Activated naive CD4-positive, alpha-beta T cell treated with anti-CD3 and anti-CD28 coated beads, Interleukin-2, amount 50 U/mL, for 72 hours (primary cell): Measurements from ENCODE around the gene ADH6. TPM values are rescaled to one million over a fixed set of nuclear protein-coding genes. Genes with fewer than 3 reads are reported as not detected.
"Not testable (repeated sequence)": the region's sequence is repeated elsewhere in the genome, so short reads cannot be mapped to it uniquely, and the experiment has no call there.

Source experiments
- ATAC-seq, 2 donors: fragments of 150-1000 bp; cut with Tn5 transposase; 2 replicates each; pipeline ENCODE4 v1.10.0; 2021; ENCODE audit warnings: mild to moderate bottlenecking in 2 of 2, moderate library complexity in 2 of 2
- DNase-seq, 2 donors: peaks; one replicate each; pipeline ENCODE4 v3.0.0; 2021 to 2022; ENCODE audit warnings: low spot score in 2 of 2
- H3K27ac Mint-ChIP-seq, 2 donors: one replicate each; pipeline ENCODE4 v1.8.0; 2022; ENCODE audit warnings: mild to moderate bottlenecking in 2 of 2, mixed read lengths in 2 of 2
- H3K36me3 Mint-ChIP-seq, 2 donors: one replicate each; pipeline ENCODE4 v1.8.0; 2022; ENCODE audit warnings: mixed read lengths in 2 of 2
- H3K9me3 Mint-ChIP-seq, 2 donors: one replicate each; pipeline ENCODE4 v1.8.0; 2022; ENCODE audit warnings: mixed read lengths in 2 of 2
- total RNA-seq, 2 donors: library from RNA; stranded (reverse); gene quantifications; one replicate each; pipeline ENCODE4 v1.2.3, GENCODE V29; 2022

ADH6 gene
- total RNA-seq, 2 donors from 2014 or later: not detected

- Mint-ChIP-seq H3K27ac (no peak overlapping the region), H3K9me3 (no peaks in the 10 kb centered on the region), H3K36me3 (no peaks in the 10 kb centered on the region)
- ATAC-seq: no peak
- no peak for DNase-seq
Measured at GRCh38 chr4:99205153-99205979, 13.7 kb downstream of the ADH6 start.

- Mint-ChIP-seq H3K27ac (no peak overlapping the region), H3K36me3 (no peaks in the 10 kb centered on the region), H3K9me3 (peaks cover 0 to 4% of the 10 kb centered on the region in 2 donors)
- DNase-seq (no peak), ATAC-seq (no peak)
Measured at GRCh38 chr4:99202536-99202935, 16.5 kb downstream of the ADH6 start.

- DNase-seq (no peak), ATAC-seq (no peak)
- H3K9me3 Mint-ChIP-seq: peaks cover 0 to 4% of the 10 kb centered on the region in 2 donors
- no peaks in the 10 kb centered on the region for H3K36me3 Mint-ChIP-seq
- no peak overlapping the region for H3K27ac Mint-ChIP-seq
Measured at GRCh38 chr4:99202094-99202493, 17.0 kb downstream of the ADH6 start.

DNA sequence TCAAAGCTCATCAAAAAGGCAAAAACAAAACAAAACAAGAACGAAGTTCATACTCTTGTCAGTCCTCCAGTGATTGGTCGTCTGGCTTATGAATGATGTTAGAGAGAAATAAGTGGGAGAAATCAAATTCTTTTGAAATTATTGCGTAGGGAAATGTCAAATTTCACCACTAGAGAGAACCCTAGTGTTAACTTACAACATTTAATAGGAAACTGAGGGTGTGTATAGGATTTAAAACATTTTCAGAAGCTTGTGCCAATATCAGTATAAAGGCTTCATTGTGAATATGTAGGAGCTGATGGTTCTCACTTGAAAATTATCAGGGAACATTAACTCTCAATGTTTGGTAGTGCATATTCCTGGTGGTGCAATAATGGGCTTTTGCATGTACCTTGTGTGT lies 17.4 kb downstream of the ADH6 start:
- H3K27ac Mint-ChIP-seq: no peak overlapping the region
- ATAC-seq: no peak
- H3K9me3 Mint-ChIP-seq: peaks cover 0 to 4% of the 10 kb centered on the region in 2 donors
- no peak for DNase-seq
- no peaks in the 10 kb centered on the region for H3K36me3 Mint-ChIP-seq

DNA sequence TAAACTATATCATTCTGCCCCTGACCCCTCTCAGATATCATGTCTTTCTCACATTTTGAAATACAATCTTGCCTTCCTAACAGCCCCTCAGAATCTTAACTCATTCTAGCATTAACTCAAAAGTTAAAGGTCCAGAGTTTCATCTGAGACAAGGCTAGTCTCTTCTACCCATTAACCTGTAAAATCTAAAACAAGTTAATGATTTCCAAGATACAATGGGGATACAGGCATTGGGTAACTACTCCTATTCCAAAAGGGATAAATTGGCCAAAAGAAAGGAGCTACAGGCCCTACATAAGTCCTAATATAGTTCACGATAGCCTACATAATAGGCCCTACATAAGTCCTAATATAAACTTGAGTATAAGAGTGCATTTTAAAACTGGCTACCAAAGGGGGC lies 18.9 kb downstream of the ADH6 start:
- no peak for ATAC-seq
- peaks cover 0 to 4% of the 10 kb centered on the region in 2 donors for H3K9me3 Mint-ChIP-seq

DNA sequence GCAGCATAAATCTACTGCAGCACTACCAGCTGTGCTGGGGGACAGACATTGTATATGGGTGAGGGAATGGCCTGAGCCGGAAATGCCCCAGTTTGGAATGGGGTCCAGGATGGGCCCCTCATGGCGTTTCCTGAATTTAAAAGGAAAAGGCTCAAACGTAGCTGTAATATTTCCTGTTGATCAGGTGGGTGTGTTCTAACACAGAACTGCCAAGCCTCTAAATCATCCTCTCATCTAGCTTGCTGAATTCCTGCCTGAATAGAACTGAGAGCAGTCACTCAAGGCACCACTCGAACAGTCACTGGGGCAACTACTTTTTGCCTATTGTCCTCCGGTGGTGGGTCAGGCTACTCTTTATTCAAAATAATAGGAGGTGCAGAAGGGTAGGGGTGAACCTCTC lies 28.7 kb downstream of the ADH6 start:
- DNase-seq (no peak), ATAC-seq (no peak)
- H3K36me3 Mint-ChIP-seq: peaks cover 10 to 42% of the 10 kb centered on the region in 2 donors
- H3K27ac Mint-ChIP-seq: no peak overlapping the region
- peaks cover 17 to 33% of the 10 kb centered on the region in 2 donors for H3K9me3 Mint-ChIP-seq

More for the DNA sequence above, 18.9 kb downstream of the ADH6 start:
- Mint-ChIP-seq H3K27ac (no peak overlapping the region), H3K36me3 (no peaks in the 10 kb centered on the region)
- no peak for DNase-seq

DNA sequence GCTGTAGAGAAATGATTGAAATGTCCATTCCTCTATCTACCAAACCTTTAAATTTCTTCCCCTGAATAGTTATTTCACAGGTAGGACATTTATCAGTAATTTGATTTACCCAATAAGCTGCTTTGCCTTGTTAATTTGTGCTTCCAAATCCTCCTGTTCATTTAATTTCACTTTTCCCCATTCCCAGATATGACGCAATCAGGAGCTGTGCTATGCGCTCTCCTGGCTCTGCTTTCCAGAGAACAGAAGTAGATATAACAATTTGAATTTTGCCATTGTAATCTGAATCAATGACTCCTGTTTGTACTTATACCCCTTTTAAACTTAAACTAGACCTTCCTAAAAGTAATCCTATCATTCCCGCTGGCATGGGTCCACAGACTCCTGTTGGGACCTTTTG lies 29.1 kb downstream of the ADH6 start:
- not testable (repeated sequence) for H3K27ac Mint-ChIP-seq, DNase-seq, ATAC-seq

DNA sequence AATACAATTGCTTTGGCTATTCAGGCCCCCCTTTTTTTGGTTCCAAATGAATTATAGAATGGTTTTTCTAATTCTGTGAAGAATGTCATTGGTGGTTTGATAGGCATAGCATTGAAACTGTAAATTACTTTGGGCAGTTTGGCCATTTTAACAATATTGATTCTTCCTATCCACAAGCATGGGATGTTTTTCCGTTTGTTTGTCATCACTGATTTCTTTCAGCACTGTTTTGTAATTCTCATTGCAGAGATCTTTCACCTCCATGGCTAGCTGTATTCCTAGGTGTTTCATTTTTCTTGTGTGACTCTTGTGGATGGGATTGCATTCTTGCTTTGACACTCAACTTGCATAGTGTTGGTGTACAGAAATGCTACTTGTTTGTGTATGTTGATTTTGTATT lies 33.0 kb downstream of the ADH6 start:
- peaks cover 21 to 29% of the 10 kb centered on the region in 2 donors for H3K9me3 Mint-ChIP-seq
- H3K27ac Mint-ChIP-seq: no peak overlapping the region
- ATAC-seq (no peak), DNase-seq (no peak)
- H3K36me3 Mint-ChIP-seq: peaks cover 10 to 44% of the 10 kb centered on the region in 2 donors

More for the DNA sequence above, 29.1 kb downstream of the ADH6 start:
- peaks cover 10 to 47% of the 10 kb centered on the region in 2 donors for H3K36me3 Mint-ChIP-seq
- H3K9me3 Mint-ChIP-seq: peaks cover 17 to 35% of the 10 kb centered on the region in 2 donors

GRCh38 chr4:99185581-99185980 lies 33.5 kb downstream of the ADH6 start:
- Mint-ChIP-seq H3K36me3 (peaks cover 5 to 41% of the 10 kb centered on the region in 2 donors), H3K27ac (no peak overlapping the region), H3K9me3 (peaks cover 16 to 25% of the 10 kb centered on the region in 2 donors)
- no peak for ATAC-seq
- no peak for DNase-seq

GRCh38 chr4:99180382-99181070 lies 38.5 kb downstream of the ADH6 start:
- DNase-seq (no peak), ATAC-seq (no peak)
- Mint-ChIP-seq H3K36me3 (peaks cover 0 to 37% of the 10 kb centered on the region in 2 donors), H3K9me3 (peaks cover 10 to 20% of the 10 kb centered on the region in 2 donors), H3K27ac (no peak overlapping the region)

DNA sequence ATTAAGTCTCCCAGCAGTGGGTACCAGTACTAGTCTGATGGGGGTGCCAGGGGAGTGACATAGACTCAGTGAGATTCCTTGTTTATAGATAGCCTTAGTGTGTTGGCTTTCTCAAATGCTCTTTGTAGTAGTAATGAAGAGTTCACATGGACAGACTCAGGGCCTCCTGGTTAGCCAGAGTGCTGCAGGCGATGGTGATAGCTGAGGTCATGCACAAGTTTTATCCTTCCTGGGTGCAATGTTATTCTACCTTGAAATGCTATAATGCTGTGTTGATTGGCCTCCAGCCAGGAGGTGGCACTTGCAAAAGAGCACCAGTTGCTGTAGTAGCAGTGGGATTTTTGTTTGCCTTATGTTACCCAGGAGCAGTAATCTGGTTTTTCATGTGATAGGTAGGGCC lies 39.4 kb downstream of the ADH6 start:
- ATAC-seq (no peak), DNase-seq (no peak)
- H3K36me3 Mint-ChIP-seq: peaks cover 0 to 35% of the 10 kb centered on the region in 2 donors
- H3K9me3 Mint-ChIP-seq: peaks cover 15 to 23% of the 10 kb centered on the region in 2 donors
- no peak overlapping the region for H3K27ac Mint-ChIP-seq

DNA sequence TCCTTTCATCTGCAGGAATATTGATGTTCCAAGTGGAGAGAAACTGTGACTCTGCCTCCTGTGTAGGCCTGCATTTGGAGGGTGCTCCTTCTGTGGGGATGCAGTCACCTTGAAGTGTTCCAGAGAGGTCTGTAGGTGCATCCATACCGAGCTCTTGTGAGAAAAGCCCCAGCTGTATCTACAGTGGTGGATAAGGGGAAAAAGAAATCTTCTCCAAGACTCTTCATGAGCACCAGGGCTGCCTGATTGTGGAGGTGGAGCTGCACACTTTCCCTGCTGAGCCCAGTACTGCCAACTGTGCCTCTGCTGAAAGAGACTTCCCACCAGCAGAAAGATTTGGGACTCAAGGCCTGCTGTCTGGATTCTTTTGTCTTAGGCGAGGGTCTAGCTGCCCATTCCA lies 39.9 kb downstream of the ADH6 start:
- peaks cover 0 to 32% of the 10 kb centered on the region in 2 donors for H3K36me3 Mint-ChIP-seq
- ATAC-seq: no peak
- no peak overlapping the region for H3K27ac Mint-ChIP-seq

DNA sequence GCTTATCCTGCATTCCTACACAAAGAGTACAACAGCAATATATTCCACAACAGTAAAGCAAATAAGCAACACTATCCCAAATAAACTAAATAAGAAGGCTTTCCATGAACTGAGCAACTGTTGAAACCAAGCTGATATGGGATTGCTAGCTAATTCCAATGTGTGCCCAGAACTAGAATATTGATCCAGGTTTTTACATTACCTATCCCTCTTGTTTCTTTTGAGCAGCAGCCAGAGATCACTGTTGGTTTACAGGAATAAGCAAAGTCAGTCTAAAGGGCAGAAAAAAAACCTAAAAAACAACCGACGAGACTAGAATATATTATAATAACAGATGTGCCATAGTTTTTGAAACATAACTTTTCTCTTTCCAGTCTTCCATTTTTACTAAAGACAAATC lies 52.5 kb downstream of the ADH6 start:
- no peak for ATAC-seq
- H3K27ac Mint-ChIP-seq: no peak overlapping the region
- peaks cover 4 to 12% of the 10 kb centered on the region in 2 donors for H3K9me3 Mint-ChIP-seq
- peaks cover 0 to 7% of the 10 kb centered on the region in 2 donors for H3K36me3 Mint-ChIP-seq
- no peak for DNase-seq

More for the DNA sequence above, 39.9 kb downstream of the ADH6 start:
- H3K9me3 Mint-ChIP-seq: peaks cover 13 to 21% of the 10 kb centered on the region in 2 donors
- no peak for DNase-seq

- Mint-ChIP-seq H3K9me3 (peaks cover 4 to 12% of the 10 kb centered on the region in 2 donors), H3K27ac (no peak overlapping the region), H3K36me3 (peaks cover 0 to 7% of the 10 kb centered on the region in 2 donors)
- ATAC-seq (no peak), DNase-seq (no peak)
Measured at GRCh38 chr4:99165978-99166377, 53.1 kb downstream of the ADH6 start.

DNA sequence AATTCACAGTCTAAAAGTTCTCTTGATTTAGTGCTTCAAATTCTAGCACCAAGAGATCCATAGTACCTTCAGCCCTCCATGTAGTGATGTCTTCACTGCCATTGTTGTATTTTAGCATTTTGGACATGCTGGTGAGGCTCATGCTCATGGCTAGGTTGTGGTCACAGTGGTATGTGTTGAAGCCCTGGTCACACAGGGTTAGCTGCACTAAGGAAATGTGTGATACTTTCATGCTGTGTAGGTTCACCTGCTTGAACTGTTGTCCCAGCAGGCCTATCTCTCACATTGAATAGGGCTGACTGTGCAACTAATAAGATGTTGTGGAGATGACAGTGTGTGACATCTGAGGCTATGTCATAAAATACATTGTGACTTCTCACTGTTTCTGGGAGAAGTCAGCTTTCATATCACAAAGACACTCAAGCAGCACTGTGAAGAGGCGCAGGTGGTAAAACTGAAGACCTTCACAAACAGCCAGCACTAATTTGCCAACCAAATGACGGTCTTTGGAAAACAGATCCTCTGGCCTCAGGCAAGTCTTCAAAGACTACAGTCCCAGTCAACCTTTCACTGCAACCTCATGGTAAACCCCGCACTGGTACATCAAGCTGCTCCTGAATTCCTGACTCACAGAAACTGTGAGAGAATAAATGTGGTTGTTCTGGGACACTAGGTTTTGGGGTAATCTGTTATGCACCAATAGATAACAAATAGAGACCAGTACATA lies 57.5 kb downstream of the ADH6 start:
- DNase-seq (no peak), ATAC-seq (no peak)
- H3K9me3 Mint-ChIP-seq: peaks cover 0 to 4% of the 10 kb centered on the region in 2 donors
- no peak overlapping the region for H3K27ac Mint-ChIP-seq
- H3K36me3 Mint-ChIP-seq: no peaks in the 10 kb centered on the region

DNA sequence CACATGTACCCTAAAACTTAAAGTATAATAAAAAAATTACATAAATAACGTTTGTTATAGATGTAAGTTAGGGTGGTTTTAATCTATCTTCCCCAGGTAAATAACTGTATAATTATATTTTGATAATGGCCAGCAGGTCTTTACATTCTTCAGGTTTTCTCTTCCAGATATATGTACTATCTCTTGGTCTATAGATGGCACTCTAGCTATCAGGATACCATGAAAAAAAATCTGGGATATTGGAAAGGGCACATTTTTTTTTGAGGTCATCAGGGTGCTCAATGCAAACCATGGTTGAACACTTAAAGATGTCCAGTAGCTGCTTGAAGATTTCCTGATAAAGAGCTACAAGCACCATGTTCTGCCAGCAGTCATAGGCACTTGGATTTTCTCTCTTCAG lies 59.3 kb downstream of the ADH6 start:
- ATAC-seq: no peak
- H3K36me3 Mint-ChIP-seq: no peaks in the 10 kb centered on the region
- peaks cover 0 to 4% of the 10 kb centered on the region in 2 donors for H3K9me3 Mint-ChIP-seq
- H3K27ac Mint-ChIP-seq: no peak overlapping the region
- no peak for DNase-seq

DNA sequence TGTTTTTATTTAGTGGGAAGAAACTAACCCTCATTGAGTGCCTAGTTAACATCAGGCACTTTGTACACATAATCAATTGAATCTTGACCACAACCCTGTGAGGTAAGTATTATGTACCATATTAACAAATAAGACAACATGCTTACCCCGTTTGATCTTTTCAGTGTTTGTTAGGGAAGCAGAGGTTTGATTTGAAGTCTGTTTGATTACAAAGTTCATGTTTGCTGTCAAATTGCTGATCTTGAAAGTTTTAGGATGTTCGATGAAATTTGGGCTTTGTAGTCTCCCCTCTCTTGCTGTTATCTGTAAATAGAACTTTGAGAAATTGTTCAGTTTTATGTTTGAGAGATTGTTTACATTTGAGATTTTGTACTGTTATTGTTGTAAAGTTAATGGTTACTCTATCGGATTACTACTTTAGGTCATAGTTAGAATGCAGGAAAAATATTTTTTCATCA lies 61.5 kb downstream of the ADH6 start:
- no peak for DNase-seq
- Mint-ChIP-seq H3K27ac (no peak overlapping the region), H3K36me3 (no peaks in the 10 kb centered on the region), H3K9me3 (no peaks in the 10 kb centered on the region)
- no peak for ATAC-seq
